ENCODE results near the gene ZKSCAN5. TPM values are rescaled to one million over a fixed set of nuclear protein-coding genes. Genes with fewer than 3 reads are reported as not detected.

The ZKSCAN5 gene
- total RNA-seq (10.7 TPM), polyA plus RNA-seq (ENCODE audit: insufficient read depth in 1 of 8, insufficient read length in 8 of 8, low replicate concordance in 1 of 8) (10 to 100 TPM in 2 of 8 donors, 1 to 10 TPM in 6; 7.1 to 11.5 (median 9.5) TPM)
- long read RNA-seq, donor 1: 0 reads
- long read RNA-seq, donor 2: 0 reads
- long read RNA-seq, donor 3: 0 reads
- long read RNA-seq, donor 4: 0 reads
- long read RNA-seq, donor 5, full-length matches to known transcripts: 3 of 9 reads
- long read RNA-seq, donor 5, partial matches to known transcripts: 6 of 9 reads
- long read RNA-seq, donor 5, other reads (novel, unspliced or antisense): 0 of 9 reads
- long read RNA-seq, donor 6, full-length matches to known transcripts: 1 of 1 reads
- long read RNA-seq, donor 6, partial matches to known transcripts: 0 of 1 reads
- long read RNA-seq, donor 6, other reads (novel, unspliced or antisense): 0 of 1 reads
- long read RNA-seq, donor 7, full-length matches to known transcripts: 3 of 12 reads
- long read RNA-seq, donor 7, partial matches to known transcripts: 9 of 12 reads
- long read RNA-seq, donor 7, other reads (novel, unspliced or antisense): 0 of 12 reads
- long read RNA-seq, donor 8: 0 reads
- long read RNA-seq, donor 9: 0 reads
- long read RNA-seq, donor 10: 0 reads
- long read RNA-seq, donor 11, full-length matches to known transcripts: 1 of 1 reads
- long read RNA-seq, donor 11, partial matches to known transcripts: 0 of 1 reads
- long read RNA-seq, donor 11, other reads (novel, unspliced or antisense): 0 of 1 reads

DNA sequence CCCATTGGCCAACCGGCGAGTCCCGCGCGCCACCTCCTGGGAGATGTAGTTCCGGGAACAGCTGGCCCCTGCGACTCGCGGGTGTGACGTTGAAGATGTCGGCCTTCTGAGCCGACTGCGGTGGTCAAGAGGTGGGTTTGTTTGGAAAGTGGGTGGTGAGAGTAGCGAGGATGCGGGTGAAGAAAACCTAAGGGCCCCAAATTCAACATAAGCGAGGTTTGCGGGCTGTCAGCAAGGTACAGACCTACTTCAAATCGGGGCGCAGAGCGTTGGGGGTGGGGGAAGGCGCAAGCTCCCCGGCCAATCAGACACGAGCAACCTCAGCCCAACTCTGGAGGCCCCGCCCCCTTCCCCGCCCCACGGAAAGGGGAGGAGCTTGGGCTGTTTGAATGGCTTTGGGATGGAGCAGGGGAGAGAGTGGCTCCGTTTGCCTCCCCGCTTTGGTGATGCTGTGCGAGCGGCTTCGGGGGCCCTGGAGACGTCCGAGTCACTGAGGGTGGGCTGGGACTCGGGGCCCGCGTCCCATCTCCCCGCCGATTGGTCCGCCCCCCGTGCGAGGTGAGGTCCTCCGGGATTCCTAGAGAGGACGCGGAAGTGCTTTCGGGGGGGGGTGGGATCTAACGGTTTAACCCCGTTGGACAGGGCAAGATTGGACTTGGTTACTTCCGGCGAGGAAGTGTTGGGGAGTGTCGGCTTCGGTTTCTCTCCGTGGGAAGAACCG, at the start of gene ZKSCAN5:
Gene ZKSCAN5 (plus strand): TSS at position 60 of the 721 bp plus-strand sequence. CDS start 1,383 bp downstream, outside the sequence.
- H3K27me3 ChIP-seq (ENCODE audit: control insufficient read depth, insufficient read depth, low read length): no peaks in the 10 kb centered on the region
- H3K36me3 ChIP-seq (ENCODE audit: control insufficient read depth, insufficient read depth, low read length): no peaks in the 10 kb centered on the region
- H3K4me3 ChIP-seq (ENCODE audit: low read length): peak within 1 kb of the TSS; percentile 83
- H3K4me1 ChIP-seq (ENCODE audit: control insufficient read depth, insufficient read depth, low read length): peaks cover 20% of the 10 kb centered on the region
- H3K9me3 ChIP-seq (replicated peaks; ENCODE audit: control insufficient read depth, low read depth, low read length): no peaks in the 10 kb centered on the region
- peak within 1 kb of the TSS; percentile 99 for H3K27ac ChIP-seq (ENCODE audit: low read length)
- under 1% methylated on average over 40 of the region's 53 CpGs for WGBS (ENCODE audit: insufficient coverage)
- peak; percentile 99 for DNase-seq

GRCh38 chr7:99455874-99456273, 48.6 kb upstream of the ZKSCAN5 start:
- H3K9me3 ChIP-seq (replicated peaks; ENCODE audit: control insufficient read depth, low read depth, low read length): no peaks in the 10 kb centered on the region
- no peak for DNase-seq
- no peaks in the 10 kb centered on the region for H3K27me3 ChIP-seq (ENCODE audit: control insufficient read depth, insufficient read depth, low read length)
- WGBS (ENCODE audit: insufficient coverage): 70% methylated on average over 5 of the region's 9 CpGs
- H3K4me3 ChIP-seq (ENCODE audit: low read length): no peak overlapping the region
- H3K4me1 ChIP-seq (ENCODE audit: control insufficient read depth, insufficient read depth, low read length): peaks cover 36% of the 10 kb centered on the region
- peak overlapping the region; percentile 15 for H3K27ac ChIP-seq (ENCODE audit: low read length)
- H3K36me3 ChIP-seq (ENCODE audit: control insufficient read depth, insufficient read depth, low read length): peaks cover 96% of the 10 kb centered on the region

GRCh38 chr7:99456288-99456687, 48.2 kb upstream of the ZKSCAN5 start:
- Histone ChIP-seq H3K36me3 (ENCODE audit: control insufficient read depth, insufficient read depth, low read length) (peaks cover 93% of the 10 kb centered on the region), H3K4me1 (ENCODE audit: control insufficient read depth, insufficient read depth, low read length) (peaks cover 36% of the 10 kb centered on the region), H3K27me3 (ENCODE audit: control insufficient read depth, insufficient read depth, low read length) (no peaks in the 10 kb centered on the region), H3K4me3 (ENCODE audit: low read length) (no peak overlapping the region), H3K27ac (ENCODE audit: low read length) (peak overlapping the region; percentile 40), H3K9me3 (replicated peaks; ENCODE audit: control insufficient read depth, low read depth, low read length) (no peaks in the 10 kb centered on the region)
- DNase-seq: peak; percentile 37
- 54% methylated on average over 10 of the region's 13 CpGs for WGBS (ENCODE audit: insufficient coverage)

GRCh38 chr7:99457050-99457649, 47.3 kb upstream of the ZKSCAN5 start:
- DNase-seq: no peak
- peaks cover 36% of the 10 kb centered on the region for H3K4me1 ChIP-seq (ENCODE audit: control insufficient read depth, insufficient read depth, low read length)

GRCh38 chr7:99457650-99458493, 46.6 kb upstream of the ZKSCAN5 start:
- WGBS (ENCODE audit: insufficient coverage): 83% methylated on average over 20 of the region's 26 CpGs
- Histone ChIP-seq H3K36me3 (ENCODE audit: control insufficient read depth, insufficient read depth, low read length) (peaks cover 81% of the 10 kb centered on the region), H3K4me3 (ENCODE audit: low read length) (no peak overlapping the region), H3K4me1 (ENCODE audit: control insufficient read depth, insufficient read depth, low read length) (peaks cover 36% of the 10 kb centered on the region), H3K27me3 (ENCODE audit: control insufficient read depth, insufficient read depth, low read length) (no peaks in the 10 kb centered on the region), H3K27ac (ENCODE audit: low read length) (peak overlapping the region; percentile 7), H3K9me3 (replicated peaks; ENCODE audit: control insufficient read depth, low read depth, low read length) (no peaks in the 10 kb centered on the region)
- no peak for DNase-seq

More at GRCh38 chr7:99457050-99457649, 47.3 kb upstream of the ZKSCAN5 start:
- H3K9me3 ChIP-seq (replicated peaks; ENCODE audit: control insufficient read depth, low read depth, low read length): no peaks in the 10 kb centered on the region
- 72% methylated on average over 5 of the region's 6 CpGs for WGBS (ENCODE audit: insufficient coverage)
- H3K4me3 ChIP-seq (ENCODE audit: low read length): no peak overlapping the region
- peaks cover 86% of the 10 kb centered on the region for H3K36me3 ChIP-seq (ENCODE audit: control insufficient read depth, insufficient read depth, low read length)
- peak overlapping the region; percentile 40 for H3K27ac ChIP-seq (ENCODE audit: low read length)
- no peaks in the 10 kb centered on the region for H3K27me3 ChIP-seq (ENCODE audit: control insufficient read depth, insufficient read depth, low read length)

DNA sequence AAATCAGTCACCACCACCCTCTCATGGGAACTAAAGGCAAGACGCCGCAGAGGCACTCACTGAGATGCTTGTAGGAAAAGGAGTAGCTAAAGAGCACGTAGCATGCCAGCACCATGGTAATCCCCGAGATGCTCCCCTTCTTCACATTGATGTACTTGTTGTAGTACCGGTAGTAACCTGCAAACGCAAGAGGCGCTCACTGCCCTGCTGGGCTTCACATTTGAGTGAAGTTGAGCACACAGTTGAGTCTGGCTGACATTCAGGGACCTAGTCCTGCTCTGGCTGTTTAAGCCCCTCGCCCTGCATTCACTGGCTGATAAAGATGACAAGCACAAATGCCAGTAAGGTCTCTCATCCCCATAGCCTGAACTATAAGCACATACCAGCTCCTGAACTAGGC, 45.4 kb upstream of the ZKSCAN5 start:
- H3K4me1 ChIP-seq (ENCODE audit: control insufficient read depth, insufficient read depth, low read length): peaks cover 40% of the 10 kb centered on the region
- H3K36me3 ChIP-seq (ENCODE audit: control insufficient read depth, insufficient read depth, low read length): peaks cover 81% of the 10 kb centered on the region
- H3K9me3 ChIP-seq (replicated peaks; ENCODE audit: control insufficient read depth, low read depth, low read length): no peaks in the 10 kb centered on the region
- DNase-seq: no peak
- no peaks in the 10 kb centered on the region for H3K27me3 ChIP-seq (ENCODE audit: control insufficient read depth, insufficient read depth, low read length)
- 92% methylated on average over 4 of the region's 8 CpGs for WGBS (ENCODE audit: insufficient coverage)
- H3K27ac ChIP-seq (ENCODE audit: low read length): no peak overlapping the region
- no peak overlapping the region for H3K4me3 ChIP-seq (ENCODE audit: low read length)

- Histone ChIP-seq H3K4me1 (ENCODE audit: control insufficient read depth, insufficient read depth, low read length) (peaks cover 44% of the 10 kb centered on the region), H3K27me3 (ENCODE audit: control insufficient read depth, insufficient read depth, low read length) (no peaks in the 10 kb centered on the region), H3K9me3 (replicated peaks; ENCODE audit: control insufficient read depth, low read depth, low read length) (no peaks in the 10 kb centered on the region), H3K36me3 (ENCODE audit: control insufficient read depth, insufficient read depth, low read length) (peaks cover 67% of the 10 kb centered on the region), H3K4me3 (ENCODE audit: low read length) (no peak overlapping the region), H3K27ac (ENCODE audit: low read length) (no peak overlapping the region)
- 88% methylated on average over 10 of the region's 11 CpGs for WGBS (ENCODE audit: insufficient coverage)
- no peak for DNase-seq
These were observed 43.8 kb upstream of the ZKSCAN5 start for GRCh38 chr7:99460651-99461050.

DNA sequence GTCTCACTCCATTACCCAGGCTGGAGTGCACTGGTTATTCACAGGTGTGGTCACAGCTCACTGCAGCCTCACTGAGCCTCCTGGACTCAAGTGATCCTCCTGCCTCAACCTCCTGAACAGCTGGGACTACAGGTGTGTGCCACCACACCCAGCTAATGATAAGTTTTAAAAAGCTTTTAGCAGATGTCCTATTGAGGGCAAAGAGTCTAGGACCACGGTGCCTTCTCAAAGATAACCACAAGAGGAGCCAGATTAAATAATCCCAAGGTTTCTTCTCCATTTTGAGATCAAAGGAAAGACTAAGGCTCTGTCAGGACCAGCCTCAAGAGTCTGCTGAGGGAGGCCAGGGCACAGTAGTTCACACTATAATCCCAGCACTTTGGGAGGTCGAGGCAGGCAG, 43.2 kb upstream of the ZKSCAN5 start:
- Histone ChIP-seq H3K4me3 (ENCODE audit: low read length) (no peak overlapping the region), H3K27ac (ENCODE audit: low read length) (no peak overlapping the region), H3K27me3 (ENCODE audit: control insufficient read depth, insufficient read depth, low read length) (no peaks in the 10 kb centered on the region), H3K36me3 (ENCODE audit: control insufficient read depth, insufficient read depth, low read length) (peaks cover 61% of the 10 kb centered on the region), H3K9me3 (replicated peaks; ENCODE audit: control insufficient read depth, low read depth, low read length) (no peaks in the 10 kb centered on the region), H3K4me1 (ENCODE audit: control insufficient read depth, insufficient read depth, low read length) (peaks cover 39% of the 10 kb centered on the region)
- WGBS (ENCODE audit: insufficient coverage): 100% methylated on average over 2 of the region's 2 CpGs
- DNase-seq: no peak

DNA sequence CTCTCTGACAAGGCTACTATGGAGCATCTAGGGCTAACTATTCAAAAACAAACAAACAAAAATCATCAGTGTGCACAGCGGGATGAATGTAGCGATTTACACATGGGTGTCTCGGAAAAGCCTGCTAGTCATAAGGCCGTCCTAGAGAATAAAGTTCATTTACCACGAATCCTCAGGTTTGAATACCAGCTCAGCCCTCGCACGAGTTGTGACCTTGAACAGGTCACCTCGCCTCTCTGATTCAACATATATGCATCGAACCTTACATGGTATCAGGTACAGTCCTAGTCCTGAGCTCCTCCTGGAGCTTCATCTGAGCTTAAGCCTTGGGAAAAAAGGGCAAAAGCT, 39.1 kb upstream of the ZKSCAN5 start:
- DNase-seq: no peak
- Histone ChIP-seq H3K4me1 (ENCODE audit: control insufficient read depth, insufficient read depth, low read length) (peaks cover 17% of the 10 kb centered on the region), H3K9me3 (replicated peaks; ENCODE audit: control insufficient read depth, low read depth, low read length) (no peaks in the 10 kb centered on the region), H3K27me3 (ENCODE audit: control insufficient read depth, insufficient read depth, low read length) (peaks cover 3% of the 10 kb centered on the region), H3K36me3 (ENCODE audit: control insufficient read depth, insufficient read depth, low read length) (peaks cover 21% of the 10 kb centered on the region), H3K4me3 (ENCODE audit: low read length) (peak overlapping the region; percentile 98), H3K27ac (ENCODE audit: low read length) (peak overlapping the region; percentile 75)
- 15% methylated on average over 8 of the region's 9 CpGs for WGBS (ENCODE audit: insufficient coverage)
